ENCODE measurements around the gene ZNF485.

GRCh38 chr10:43655311-43655710, 49.1 kb downstream of the ZNF485 start:
- TF ChIP-seq RARB (CRISPR knock-in tag; IDR thresholded peaks at IDR 0.05), result no peak
- no peak for TF ChIP-seq PATZ1 (CRISPR knock-in tag; IDR thresholded peaks at IDR 0.05; ENCODE audit: borderline replicate concordance)
- no peak for TF ChIP-seq ZC3H10 (CRISPR knock-in tag; IDR thresholded peaks at IDR 0.05)
- TF ChIP-seq OSR1 (CRISPR knock-in tag; IDR thresholded peaks at IDR 0.05), result no peak
- no peak for TF ChIP-seq ZNF70 (CRISPR knock-in tag; IDR thresholded peaks at IDR 0.05)
- no peak for TF ChIP-seq ZNF565 (CRISPR knock-in tag; conservative IDR thresholded peaks at IDR 0.05; ENCODE audit: low read depth)
- no peak for TF ChIP-seq TCF4 (CRISPR knock-in tag; IDR thresholded peaks at IDR 0.05; ENCODE audit: borderline replicate concordance)
- no peak for TF ChIP-seq ARNTL (CRISPR knock-in tag; IDR thresholded peaks at IDR 0.05; ENCODE audit: borderline replicate concordance, low read depth)

Measured in SK-N-SH treated with all-trans-retinoic acid at 6 μM for 48 hours (cell line).